Activated CD4-positive, alpha-beta T cell treated with anti-CD3 and anti-CD28 coated beads for 48 hours (primary cell): ENCODE measurements around the gene SPEF2.

Experiments used
- DNase-seq: peaks from one replicate; pipeline ENCODE4 v3.0.0-alpha.2; 2020

The SPEF2 gene

GRCh38 chr5:35617435-35618303 lies at the start of gene SPEF2:
Gene SPEF2 (plus strand): TSS chr5:35617863. CDS start chr5:35617998, 135 bp downstream.
- DNase-seq, result peak; percentile 88

GRCh38 chr5:35575578-35575977 lies 42.1 kb upstream of the SPEF2 start:
- DNase-seq, result no peak

GRCh38 chr5:35587419-35587818 lies 30.2 kb upstream of the SPEF2 start:
- no peak for DNase-seq

- no peak for DNase-seq
Observed at GRCh38 chr5:35593338-35593737, 24.3 kb upstream of the SPEF2 start.

GRCh38 chr5:35598707-35599370 lies 18.8 kb upstream of the SPEF2 start:
- DNase-seq, result no peak

GRCh38 chr5:35600591-35600990 lies 17.1 kb upstream of the SPEF2 start:
- DNase-seq, result no peak

GRCh38 chr5:35608881-35609779 lies 8.5 kb upstream of the SPEF2 start:
- no peak for DNase-seq

GRCh38 chr5:35617060-35617434 lies 616 bp upstream of the SPEF2 start:
- DNase-seq, result no peak

- DNase-seq, result no peak
Observed at GRCh38 chr5:35618304-35618636, 607 bp downstream of the SPEF2 start.

GRCh38 chr5:35618781-35619180 lies 1.1 kb downstream of the SPEF2 start:
- DNase-seq, result no peak

- DNase-seq, result no peak
Observed at GRCh38 chr5:35622974-35623373, 5.3 kb downstream of the SPEF2 start.

GRCh38 chr5:35623991-35624390 lies 6.3 kb downstream of the SPEF2 start:
- DNase-seq, result no peak

- DNase-seq, result no peak
Observed at GRCh38 chr5:35626108-35626507, 8.4 kb downstream of the SPEF2 start.

GRCh38 chr5:35626553-35626952 lies 8.9 kb downstream of the SPEF2 start:
- DNase-seq, result no peak

- DNase-seq, result no peak
Observed at GRCh38 chr5:35634326-35634725, 16.7 kb downstream of the SPEF2 start.

- DNase-seq, result no peak
Observed at GRCh38 chr5:35640623-35641022, 23.0 kb downstream of the SPEF2 start.

- DNase-seq, result no peak
Observed at GRCh38 chr5:35644543-35644942, 26.9 kb downstream of the SPEF2 start.

- DNase-seq, result no peak
Observed at GRCh38 chr5:35647128-35647527, 29.5 kb downstream of the SPEF2 start.

- no peak for DNase-seq
Observed at GRCh38 chr5:35647712-35648111, 30.0 kb downstream of the SPEF2 start.

- DNase-seq, result peak; percentile 69
Observed at GRCh38 chr5:35651002-35651756, 33.5 kb downstream of the SPEF2 start.

- no peak for DNase-seq
Observed at GRCh38 chr5:35656721-35657120, 39.1 kb downstream of the SPEF2 start.

GRCh38 chr5:35657877-35658276 lies 40.2 kb downstream of the SPEF2 start:
- DNase-seq, result no peak

GRCh38 chr5:35659556-35659955 lies 41.9 kb downstream of the SPEF2 start:
- no peak for DNase-seq
